K562 (cell line): ENCODE results near the gene CSTA. TPM values are rescaled to one million over a fixed set of nuclear protein-coding genes. Genes with fewer than 3 reads are reported as not detected.

Experiments used
- ATAC-seq: fragments of 200-7000 bp; cut with Tn5 transposase; 3 replicates; pipeline ENCODE4 v1.9.1; 2020; ENCODE audit warnings: moderate library complexity
- BruUV-seq: library from RNA; stranded (reverse); fragments of 400-500 nt; replicated peaks from 2 replicates; lab custom pipeline; 2021; lab: Mats Ljungman, UMichigan
- CTCF ChIA-PET: fragments of 300-600 bp; formaldehyde crosslinking; extraction: SDS; loops from one replicate; lab custom pipeline; 2021; ENCODE audit warnings: low intra/inter-chr PET ratio; lab: Yijun Ruan, JAX
- POLR2A ChIA-PET: fragments of 300-600, 350-650 bp; sonication (Branson Sonifier 250); formaldehyde crosslinking; extraction: SDS; loops from one replicate; lab custom pipeline; 2021; ENCODE audit warnings: antibody characterized with exemption, inconsistent platforms; lab: Yijun Ruan, JAX
- DNase-seq, 4 experiments: peaks; one replicate each; pipeline versions ENCODE4 v3.0.0 to v3.0.0-alpha.2; 2011 to 2018; ENCODE audit warnings: low spot score in 3 of 4, mixed read lengths in 3 of 4; ENCODE audit errors: extremely low read depth in 1 of 4
- FAIRE-seq: peaks from 2 replicates; lab custom pipeline; 2011; peaks lifted over from hg19 to GRCh38; lab: Jason Lieb, UNC
- H2AFZ ChIP-seq: 2 replicates; pipeline ENCODE4 v1.6.0; 2011; ENCODE audit warnings: low read depth, low read length, control low read depth, inconsistent platforms
- H3K27ac ChIP-seq: fragments of 200-600 bp; 3 replicates; pipeline ENCODE4 v1.8.0; 2011; ENCODE audit warnings: low read depth, mild to moderate bottlenecking, control low read depth, inconsistent platforms, low read length, moderate library complexity, mixed read lengths; ENCODE audit errors: extremely low read depth
- H3K27me3 ChIP-seq, 2 experiments: fragments of 300-600 bp in 1 of 2; 2 replicates in 1 of 2; 3 replicates in 1 of 2; pipeline versions ENCODE4 v1.6.0 to v1.8.0; 2011; ENCODE audit warnings: inconsistent platforms in 2 of 2, low read length in 2 of 2, mild to moderate bottlenecking in 1 of 2, mixed read lengths in 1 of 2, moderate library complexity in 1 of 2; ENCODE audit not compliant: control insufficient read depth in 2 of 2, insufficient read depth in 2 of 2
- H3K36me3 ChIP-seq: fragments of 300-600 bp; 3 replicates; pipeline ENCODE4 v1.8.0; 2011; ENCODE audit warnings: mild to moderate bottlenecking, low read length, inconsistent platforms; ENCODE audit not compliant: control insufficient read depth, insufficient read depth
- H3K4me1 ChIP-seq, 2 experiments: fragments of 200-600 bp in 1 of 2; replicated peaks in 1 of 2; 2 replicates in 1 of 2; 3 replicates in 1 of 2; pipeline versions ENCODE4 v1.5.1 to v1.8.0; 2011; ENCODE audit warnings: inconsistent platforms in 2 of 2, low read length in 2 of 2, mild to moderate bottlenecking in 1 of 2, mixed read lengths in 1 of 2, moderate library complexity in 1 of 2; ENCODE audit not compliant: control insufficient read depth in 2 of 2, insufficient read depth in 2 of 2
- H3K4me2 ChIP-seq: 2 replicates; pipeline ENCODE4 v1.6.1; 2011; ENCODE audit warnings: low read length, control low read depth, inconsistent platforms, mixed read lengths; ENCODE audit not compliant: insufficient read depth
- H3K4me3 ChIP-seq: fragments of 200-600 bp; sonication (generic), shearing (Covaris generic); 2 replicates; pipeline ENCODE4 v1.5.1; 2016; ENCODE audit warnings: control low read depth, inconsistent platforms
- H3K79me2 ChIP-seq: fragments of 200-600 bp; 3 replicates; pipeline ENCODE4 v1.8.0; 2011; ENCODE audit warnings: low read length, inconsistent platforms; ENCODE audit not compliant: control insufficient read depth, insufficient read depth
- H3K9ac ChIP-seq, 2 experiments: 2 replicates each; pipeline versions ENCODE4 v1.6.0 to v1.6.1; 2011; ENCODE audit warnings: low read depth in 2 of 2, low read length in 2 of 2, control low read depth in 1 of 2, inconsistent platforms in 1 of 2, mild to moderate bottlenecking in 1 of 2, mixed read lengths in 1 of 2; ENCODE audit not compliant: insufficient read depth in 1 of 2
- H3K9me1 ChIP-seq: one replicate; pipeline ENCODE4 v1.6.0; 2011; ENCODE audit warnings: inconsistent platforms, mild to moderate bottlenecking, low read length, moderate library complexity; ENCODE audit not compliant: control insufficient read depth, insufficient read depth
- H3K9me3 ChIP-seq: replicated peaks from 2 replicates; pipeline ENCODE4 v1.5.1; 2011; ENCODE audit warnings: low read depth, low read length, inconsistent platforms; ENCODE audit not compliant: control insufficient read depth, insufficient read depth
- H4K20me1 ChIP-seq: replicated peaks from 2 replicates; pipeline ENCODE4 v1.6.1; 2011; ENCODE audit warnings: low read length, inconsistent platforms, mixed read lengths; ENCODE audit not compliant: control insufficient read depth, insufficient read depth
- BCOR ChIP-seq: fragments of 450-650 bp; IDR thresholded peaks from 2 replicates; pipeline ENCODE4 v1.6.1; 2016
- BRD9 ChIP-seq: fragments of 450-650 bp; IDR thresholded peaks from 2 replicates; pipeline ENCODE4 v1.6.1; 2018; ENCODE audit warnings: low read depth; ENCODE audit not compliant: partially characterized antibody
- CREBBP ChIP-seq: IDR thresholded peaks from one replicate; pipeline ENCODE4 v1.6.1; 2012; ENCODE audit warnings: low read depth, mild to moderate bottlenecking, control low read depth, inconsistent platforms, low read length
- EP300 ChIP-seq: IDR thresholded peaks from 2 replicates; pipeline ENCODE4 v1.6.1; 2012; ENCODE audit warnings: low read length, improper control_type of control experiment
- FOXA1 ChIP-seq: fragments of 450-650 bp; IDR thresholded peaks from 2 replicates; pipeline ENCODE4 v1.6.1; 2016; ENCODE audit warnings: mild to moderate bottlenecking, borderline replicate concordance
- HIVEP1 ChIP-seq: fragments of 250-450 bp; sonication (Bioruptor Pico); IDR thresholded peaks from 2 replicates; pipeline ENCODE4 v1.4.0; 2020; ENCODE audit warnings: mild to moderate bottlenecking
- HMG20A ChIP-seq: fragments of 450-650 bp; formaldehyde crosslinking; conservative IDR thresholded peaks from 2 replicates; pipeline ENCODE4 v1.4.0; 2020; ENCODE audit warnings: mild to moderate bottlenecking, mixed read lengths
- HMG20B ChIP-seq: fragments of 250-450 bp; sonication (Bioruptor Pico); IDR thresholded peaks from 2 replicates; pipeline ENCODE4 v1.5.0; 2021; ENCODE audit warnings: mild to moderate bottlenecking
- HMGXB4 ChIP-seq: sonication (generic); formaldehyde crosslinking; IDR thresholded peaks from 2 replicates; pipeline ENCODE4 v1.8.1; 2023; ENCODE audit warnings: mild to moderate bottlenecking, missing genetic modification reagents
- HNRNPL ChIP-seq: fragments of 200-400 bp; formaldehyde crosslinking; IDR thresholded peaks from 2 replicates; pipeline ENCODE4 v1.6.1; 2017; ENCODE audit warnings: low read depth, mild to moderate bottlenecking, low read length
- MAZ ChIP-seq, 2 experiments: fragments of 450-650 bp in 1 of 2; sonication (generic) in 1 of 2; formaldehyde crosslinking; IDR thresholded peaks in 1 of 2; conservative IDR thresholded peaks in 1 of 2; 2 replicates each; pipeline versions ENCODE4 v1.4.0 to v1.5.0; 2020; ENCODE audit warnings: mild to moderate bottlenecking in 1 of 2, missing genetic modification reagents in 1 of 2
- MTF1 ChIP-seq: fragments of 250-450 bp; sonication (Bioruptor Pico); IDR thresholded peaks from 2 replicates; pipeline ENCODE4 v1.9.0; 2021; ENCODE audit warnings: moderate library complexity, mild to moderate bottlenecking, inconsistent platforms, borderline replicate concordance
- NR1H2 ChIP-seq: sonication (generic); formaldehyde crosslinking; IDR thresholded peaks from 2 replicates; pipeline ENCODE4 v1.4.0; 2020; ENCODE audit warnings: mild to moderate bottlenecking, missing genetic modification reagents
- POLR2A ChIP-seq: fragments of 450-650 bp; conservative IDR thresholded peaks from 2 replicates; pipeline ENCODE4 v1.6.1; 2016
- SREBF1 ChIP-seq: fragments of 150-350 bp; IDR thresholded peaks from 2 replicates; pipeline ENCODE4 v1.6.1; 2014; ENCODE audit warnings: antibody characterized with exemption, low read depth, low read length, borderline replicate concordance
- ZBTB5 ChIP-seq: fragments of 450-650 bp; IDR thresholded peaks from 2 replicates; pipeline ENCODE4 v1.6.1; 2017; ENCODE audit warnings: antibody characterized with exemption
- ZKSCAN8 ChIP-seq: fragments of 200-800 bp; sonication (Bioruptor generic); IDR thresholded peaks from 2 replicates; pipeline ENCODE4 v1.6.1; 2016; ENCODE audit warnings: missing genetic modification characterization, missing compliant biosample characterization
- ZNF584 ChIP-seq: fragments of 200-800 bp; sonication (Bioruptor generic); IDR thresholded peaks from 2 replicates; pipeline ENCODE4 v1.6.1; 2016; ENCODE audit warnings: low read depth, mild to moderate bottlenecking, missing genetic modification characterization, missing compliant biosample characterization
- WGBS: fragments of 100-300 bp; shearing (Covaris generic); methylation state at CpG from one replicate; pipeline ENCODE4 v1.1.6; 2016; ENCODE audit warnings: low coverage, mixed read lengths; ENCODE audit not compliant: insufficient coverage; ENCODE audit errors: missing lambda C conversion rate; 5-methylcytosine and 5-hydroxymethylcytosine counted together
- in situ Hi-C: fragments of 300-500 bp; cut with MboI; formaldehyde crosslinking; loops from 4 replicates; pipeline ENCODE4 v1.15.0; 2018; ENCODE audit warnings: inconsistent platforms, mixed read lengths
- intact Hi-C: fragments of 100-400 bp; cut with micrococcal nuclease; formaldehyde crosslinking; loops from 2 replicates; pipeline ENCODE4 v1.14.2; 2022
- polyA plus RNA-seq, 8 experiments: library from polyadenylated mRNA; depleted of rRNA in 4 of 8; stranded (reverse) in 5 of 8; unstranded in 3 of 8; fragments of >200 nt; fragmentation: Nextera tagmentation in 2 of 8; fragmentation: Illumina TruSeq in 1 of 8; extraction: Ambion mirVana in 2 of 8; extraction: Trizol in 1 of 8; gene quantifications; 2 replicates each; pipeline versions ENCODE4 v1.2.1 to v1.2.3, GENCODE V29; 2011 to 2014; ENCODE audit warnings: inconsistent platforms in 1 of 8, missing spikeins in 1 of 8
- total RNA-seq, 7 experiments: library from RNA; depleted of rRNA in 6 of 7; stranded (reverse); fragments of >200 nt in 6 of 7; fragmentation: Illumina TruSeq in 2 of 7; extraction: Trizol in 2 of 7; gene quantifications; 2 replicates each; pipeline versions ENCODE4 v1.2.1 to v1.2.3, GENCODE V29; 2011 to 2021; ENCODE audit warnings: low replicate concordance in 1 of 7

CSTA gene
- total and polyA plus RNA-seq, 9 of the 15 experiments (the other 6 are each of a cell fraction or from before 2014, with no cell fraction given) = 0.11 to 3.1 (median 1.1) TPM

- no peak overlapping the region for H3K4me2 ChIP-seq
- DNase-seq (no peak), ATAC-seq (no peak), FAIRE-seq (no peak)
- H3K9ac ChIP-seq = no peak overlapping the region
- no peak for TF ChIP-seq HNRNPL
- TF ChIP-seq POLR2A = no peak
- TF ChIP-seq HIVEP1 (CRISPR knock-in tag) = no peak
- no peak for TF ChIP-seq HMG20A (CRISPR knock-in tag)
- no peak for TF ChIP-seq HMG20B (CRISPR knock-in tag)
- no peak for TF ChIP-seq MTF1
- no peak for TF ChIP-seq SREBF1
- TF ChIP-seq BCOR = no peak
- TF ChIP-seq FOXA1 = no peak
- no peak for TF ChIP-seq ZNF584
- no peak for TF ChIP-seq NR1H2 (CRISPR knock-in tag)
- TF ChIP-seq HMGXB4 (CRISPR knock-in tag) = no peak
- no peak for TF ChIP-seq MAZ (CRISPR knock-in tag; conservative IDR thresholded peaks at IDR 0.05 in 1 of 2, IDR thresholded peaks at IDR 0.05 in 1 of 2)
- no peak for TF ChIP-seq ZKSCAN8 (CRISPR knock-in tag)
- TF ChIP-seq ZBTB5 = no peak
- no peak for TF ChIP-seq BRD9
- TF ChIP-seq EP300 = no peak
- no peak for TF ChIP-seq CREBBP
- POLR2A ChIA-PET = interaction anchor here (0.5 to 1.0 kb wide), 2 partner anchors 14 to 599 kb away, joined by 3 to 4 read pairs; no protein-coding TSS in a partner anchor
- no peak overlapping the region for H2AFZ ChIP-seq
- intact Hi-C loops (loop anchor here (5.0 kb wide), 2 partner anchors 51 to 91 kb away; no protein-coding TSS in a partner anchor), in situ Hi-C loops (loop anchor here (5.0 kb wide), 1 partner anchor 811 kb away; the partner anchor contains the start of gene POLQ)
- 30% methylated on average over 2 of the region's 2 CpGs for WGBS
- H3K4me3 ChIP-seq = no peak overlapping the region
- H3K27ac ChIP-seq = no peak overlapping the region
- H3K9me1 ChIP-seq = no peaks in the 10 kb centered on the region
- no peaks in the 10 kb centered on the region for H3K79me2 ChIP-seq
- no peaks in the 10 kb centered on the region for H3K27me3 ChIP-seq
- peaks cover 30% of the 10 kb centered on the region for H3K36me3 ChIP-seq
- H3K4me1 ChIP-seq = peaks cover 0 to 8% of the 10 kb centered on the region in 2 experiments; a peak in 3 of 5 replicates
- no peaks in the 10 kb centered on the region for H3K9me3 ChIP-seq
- H4K20me1 ChIP-seq = no peaks in the 10 kb centered on the region
- CTCF ChIA-PET = no interaction called here
- no TSS peak for BruUV-seq
These were observed 33.0 kb downstream of the CSTA start for GRCh38 chr3:122357828-122358702.
